Ovary (tissue), 9 donors: ENCODE data around the gene ALX3. TPM values are rescaled to one million over a fixed set of nuclear protein-coding genes. Genes with fewer than 3 reads are reported as not detected.

Experiments
- DNase-seq, 5 donors: peaks; one replicate each; pipeline ENCODE4 v3.0.0-alpha.2; 2019 to 2020
- H3K27ac ChIP-seq, 2 donors: fragments of 200-600 bp; one replicate each; pipeline versions ENCODE4 v1.5.1 to v1.8.0; 2019 to 2022
- H3K27me3 ChIP-seq: fragments of 200-600 bp; one replicate; pipeline ENCODE4 v1.8.0; 2022
- H3K36me3 ChIP-seq: fragments of 200-600 bp; sonication (generic); one replicate; pipeline ENCODE4 v1.5.1; 2019
- H3K4me1 ChIP-seq: one replicate; pipeline ENCODE4 v1.8.1; 2013; ENCODE audit warnings: mild to moderate bottlenecking, moderate library complexity; ENCODE audit not compliant: insufficient read depth
- H3K4me3 ChIP-seq: fragments of 200-600 bp; sonication (generic); one replicate; pipeline ENCODE4 v1.5.1; 2017
- H3K9me3 ChIP-seq, 2 donors: fragments of 200-600 bp in 1 of 2; sonication (generic) in 1 of 2; one replicate each; pipeline versions ENCODE4 v1.5.1 to v1.8.1; 2013 to 2019; ENCODE audit warnings: mild to moderate bottlenecking in 1 of 2, moderate library complexity in 1 of 2
- CTCF ChIP-seq, 3 donors: fragments of 450-650 bp in 2 of 3; fragments of 200-600 bp in 1 of 3; IDR thresholded peaks; one replicate each; pipeline versions ENCODE4 v1.5.1 to v1.8.0; 2016 to 2022; ENCODE audit warnings: antibody characterized with exemption in 3 of 3, mild to moderate bottlenecking in 1 of 3
- EP300 ChIP-seq: sonication (generic); formaldehyde crosslinking; IDR thresholded peaks from one replicate; pipeline ENCODE4 v1.6.1; 2017; ENCODE audit warnings: antibody characterized with exemption
- POLR2A ChIP-seq: fragments of 450-650 bp; IDR thresholded peaks from one replicate; pipeline ENCODE4 v1.6.1; 2017; ENCODE audit warnings: antibody characterized with exemption, mild to moderate bottlenecking, moderate library complexity
- WGBS, 3 donors: extraction: QIAGEN DNeasy Blood & Tissue Kit in 1 of 3; methylation state at CpG; one replicate each; pipeline versions ENCODE4 v1.1.5 to v1.1.7; 2013 to 2017; 5-methylcytosine and 5-hydroxymethylcytosine counted together
- intact Hi-C, 4 donors: fragments of 100-400 bp; cut with DNase I; formaldehyde crosslinking; loops; one replicate each; pipeline versions ENCODE4 v1.11.0 to v1.15.1; 2022 to 2023
- polyA plus RNA-seq, 2 donors: library from polyadenylated mRNA; stranded (reverse); fragments of 200-250 nt in 1 of 2; fragments of 350-450 nt in 1 of 2; fragmentation: Illumina TruSeq in 1 of 2; extraction: RNeasy Lipid Tissue Mini Kit (QIAGEN cat#74804) in 1 of 2; gene quantifications; one replicate each; pipeline ENCODE4 v1.2.3, GENCODE V29; 2013 to 2014
- total RNA-seq, 7 donors: library from RNA; depleted of rRNA in 2 of 7; stranded (reverse); fragments of >200 nt in 2 of 7; fragmentation: NEBNext Ultra II Directional in 3 of 7; extraction: Animal tissue kit (Norgen Biotek cat#: 25700) in 3 of 7; gene quantifications; one replicate each; pipeline versions ENCODE4 v1.1.0 to v1.2.4, GENCODE V29; 2016 to 2023
- donor health status: DM: no; HTN: no; CAD: no; lungs with moderate emphysema.
- donor health status: DM: no; HTN: no; CAD: no.
- donor health status: Bipolar disorder and iron deficiency.
- donor health status: DM: yes; HTN: yes; CAD: no.
- donor health status: DM: no; HTN: no; CAD: no.
- donor health status: DM: yes; HTN: yes; CAD: no.

ALX3 gene
- total and polyA plus RNA-seq, 9 donors: 0.12 to 0.43 (median 0.36) TPM; not detected in 4

DNA sequence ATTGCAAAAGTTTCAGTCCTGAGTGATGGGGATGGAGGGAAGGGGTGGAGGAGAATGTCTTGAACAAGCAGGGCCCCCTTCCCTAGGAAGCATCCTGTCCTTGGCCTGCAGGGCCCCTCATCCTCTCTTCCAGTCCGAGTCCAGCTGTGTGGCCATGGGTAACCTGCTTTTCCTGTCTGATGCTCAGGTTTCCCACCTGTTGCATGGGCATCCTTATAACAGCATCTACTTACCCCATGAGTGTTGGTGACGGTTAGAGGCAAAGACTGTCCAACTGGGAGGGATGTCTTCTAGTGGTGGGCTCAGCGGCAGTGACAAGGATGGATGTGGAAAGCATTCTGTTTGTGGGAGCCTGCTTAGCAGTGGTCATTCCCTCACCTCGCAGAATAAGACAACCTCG, 43.7 kb upstream of the ALX3 start:
- intact Hi-C loops: no loop called here
- 81 to 87% (median 81%) methylated on average over 5 of the region's 5 CpGs for WGBS, 3 donors

DNA sequence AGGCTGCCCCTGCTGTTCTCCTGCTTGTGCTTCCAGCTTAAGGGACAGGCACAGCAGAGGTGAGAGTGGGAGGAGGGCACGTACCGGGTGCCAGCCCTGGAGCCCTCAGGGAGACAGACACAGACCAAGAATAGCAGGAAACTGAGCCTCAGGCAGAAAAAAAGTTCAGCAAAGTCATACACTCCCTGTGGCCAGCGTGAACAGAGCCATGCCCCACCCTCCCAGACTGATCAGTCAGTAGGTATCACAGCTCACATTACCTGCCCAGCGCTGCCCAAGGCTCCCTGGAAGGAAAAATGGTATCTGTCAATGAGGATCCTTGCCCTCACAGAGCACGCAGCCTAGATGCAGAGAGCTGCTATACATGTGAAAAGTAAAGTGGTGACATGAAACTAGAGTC, 43.1 kb upstream of the ALX3 start:
- no peaks in the 10 kb centered on the region for H3K36me3 ChIP-seq
- DNase-seq: no peak
- no peak overlapping the region for H3K27ac ChIP-seq
- TF ChIP-seq CTCF (IDR thresholded peaks at IDR 0.05) (no peak), POLR2A (no peak), EP300 (no peak)
- H3K4me3 ChIP-seq: no peak overlapping the region
- 80 to 84% (median 82%) methylated on average over 5 of the region's 5 CpGs for WGBS, 3 donors
- no peaks in the 10 kb centered on the region for H3K4me1 ChIP-seq
- H3K9me3 ChIP-seq: no peaks in the 10 kb centered on the region
- intact Hi-C loops: no loop called here
- no peaks in the 10 kb centered on the region for H3K27me3 ChIP-seq

More for the DNA sequence above, 43.7 kb upstream of the ALX3 start:
- no peaks in the 10 kb centered on the region for H3K4me1 ChIP-seq
- H3K36me3 ChIP-seq: no peaks in the 10 kb centered on the region
- no peak overlapping the region for H3K4me3 ChIP-seq
- no peaks in the 10 kb centered on the region for H3K27me3 ChIP-seq
- DNase-seq: no peak
- H3K9me3 ChIP-seq: no peaks in the 10 kb centered on the region
- H3K27ac ChIP-seq: no peak overlapping the region
- no peak for TF ChIP-seq POLR2A
- no peak for TF ChIP-seq EP300
- TF ChIP-seq CTCF (IDR thresholded peaks at IDR 0.05): no peak

DNA sequence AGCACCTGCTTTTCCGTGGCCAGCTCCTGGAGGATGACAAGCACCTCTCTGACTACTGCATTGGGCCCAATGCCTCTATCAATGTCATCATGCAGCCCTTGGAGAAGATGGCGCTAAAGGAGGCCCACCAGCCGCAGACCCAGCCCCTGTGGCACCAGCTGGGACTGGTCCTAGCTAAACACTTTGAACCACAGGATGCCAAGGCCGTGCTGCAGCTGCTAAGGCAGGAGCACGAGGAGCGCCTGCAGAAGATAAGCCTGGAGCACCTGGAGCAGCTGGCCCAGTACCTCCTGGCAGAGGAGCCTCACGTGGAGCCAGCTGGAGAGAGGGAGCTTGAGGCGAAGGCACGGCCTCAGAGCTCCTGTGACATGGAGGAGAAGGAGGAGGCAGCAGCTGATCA, 42.2 kb upstream of the ALX3 start:
- H3K4me1 ChIP-seq: no peaks in the 10 kb centered on the region
- no peak for TF ChIP-seq EP300
- WGBS, 3 donors: 49 to 53% (median 51%) methylated on average over 8 to 9 of the region's 9 CpGs
- H3K27me3 ChIP-seq: no peaks in the 10 kb centered on the region
- no peak overlapping the region for H3K4me3 ChIP-seq
- H3K9me3 ChIP-seq: no peaks in the 10 kb centered on the region
- H3K27ac ChIP-seq: no peak overlapping the region
- DNase-seq: no peak
- H3K36me3 ChIP-seq: no peaks in the 10 kb centered on the region
- intact Hi-C loops: no loop called here

DNA sequence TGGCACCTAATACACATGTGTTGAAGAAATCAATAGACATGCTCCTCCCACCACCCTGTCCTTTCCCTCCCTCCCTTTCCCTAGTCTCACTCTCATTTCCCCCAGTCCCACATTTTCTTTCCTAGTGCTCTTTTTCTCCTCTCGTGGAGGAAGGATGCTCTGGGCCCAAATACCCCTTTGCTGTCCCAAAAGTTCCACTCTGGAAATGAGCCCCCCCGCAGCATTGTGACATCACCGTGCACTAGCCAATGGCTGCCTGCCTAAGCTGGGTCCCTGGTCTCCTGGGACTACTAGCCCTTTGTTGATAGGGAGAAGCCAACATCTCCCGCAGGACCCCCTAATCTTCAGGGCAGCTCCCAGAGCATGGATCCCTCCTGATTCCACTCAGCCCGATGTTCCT, 41.7 kb upstream of the ALX3 start, which contains the start of gene UBL4B:
UBL4B (plus strand) TSS at position 301 of the 400 bp plus-strand sequence; CDS start at position 393, 92 bp downstream.
- H3K27me3 ChIP-seq: no peaks in the 10 kb centered on the region
- no peaks in the 10 kb centered on the region for H3K4me1 ChIP-seq
- H3K9me3 ChIP-seq: no peaks in the 10 kb centered on the region
- intact Hi-C loops: no loop called here
- no peak within 1 kb of the TSS for H3K4me3 ChIP-seq
- DNase-seq: no peak
- no peak within 1 kb of the TSS for H3K27ac ChIP-seq
- no peaks in the 10 kb centered on the region for H3K36me3 ChIP-seq
- TF ChIP-seq CTCF (IDR thresholded peaks at IDR 0.05): no peak
- TF ChIP-seq POLR2A: no peak
- TF ChIP-seq EP300: no peak
- WGBS, 3 donors: 79 to 83% (median 79%) methylated on average over 5 of the region's 5 CpGs

DNA sequence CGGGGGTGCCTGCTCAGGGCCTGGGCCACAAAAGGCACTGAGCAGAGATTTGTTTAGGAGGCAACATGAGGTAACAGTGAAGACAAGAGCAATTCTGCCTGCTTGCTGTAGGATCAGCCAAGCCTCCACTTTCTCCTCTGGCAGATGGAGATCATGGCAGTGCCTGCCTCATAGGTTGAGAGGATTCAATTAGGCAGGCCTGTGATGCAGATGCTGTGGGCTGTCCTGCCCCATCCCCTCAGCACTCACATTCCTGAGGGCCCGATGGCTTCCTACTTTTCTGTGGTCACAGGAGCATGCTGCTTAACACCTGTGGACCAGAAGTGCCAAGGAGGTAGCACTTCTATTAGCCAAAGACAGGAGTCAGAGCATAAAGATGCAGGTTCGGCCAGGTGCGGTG, 40.6 kb upstream of the ALX3 start:
- Histone ChIP-seq H3K27me3 (no peaks in the 10 kb centered on the region), H3K27ac (no peak overlapping the region), H3K9me3 (no peaks in the 10 kb centered on the region), H3K4me1 (no peaks in the 10 kb centered on the region), H3K4me3 (no peak overlapping the region), H3K36me3 (no peaks in the 10 kb centered on the region)
- WGBS, 3 donors: 81 to 90% (median 88%) methylated on average over 4 of the region's 4 CpGs
- TF ChIP-seq CTCF (IDR thresholded peaks at IDR 0.05) (no peak), EP300 (no peak)
- intact Hi-C loops: no loop called here
- no peak for DNase-seq
